Activated CD4-positive, alpha-beta T cell treated with anti-CD3 and anti-CD28 coated beads, Interleukin-2, amount 50 U/mL, for 4 hours (primary cell): ENCODE data around the gene CLEC9A.

ENCODE experiments used
- DNase-seq, 2 experiments: peaks; one replicate each; pipeline ENCODE4 v3.0.0-alpha.2; 2020

The CLEC9A gene

GRCh38 chr12:10113075-10113474, 82.6 kb downstream of the CLEC9A start:
- DNase-seq, result no peak

DNA sequence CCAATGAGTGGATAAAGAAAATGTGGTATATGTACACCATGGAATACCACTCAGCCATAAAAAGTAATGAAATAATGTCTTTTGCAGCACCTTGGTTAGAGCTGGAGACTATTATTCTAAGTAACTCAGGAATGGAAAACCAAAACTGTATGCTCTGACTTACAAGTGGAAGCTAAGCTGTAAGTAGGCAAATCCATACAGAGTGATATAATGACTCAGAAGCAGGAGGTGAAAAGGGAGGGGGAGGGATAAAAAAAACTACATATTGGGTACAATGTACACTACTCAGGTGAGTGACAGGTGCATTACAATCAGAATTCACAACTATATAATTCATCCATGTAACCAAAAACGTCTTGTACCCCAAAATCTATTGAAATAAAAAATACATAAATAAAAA, 83.4 kb downstream of the CLEC9A start:
- no peak for DNase-seq

GRCh38 chr12:10115311-10115710, 84.8 kb downstream of the CLEC9A start:
- no peak for DNase-seq
